NCI-H226 (cell line): Measurements from ENCODE around the gene AUTS2.
A peak's percentile ranks its signal among the peaks of the same experiment; 100 is the strongest.

ENCODE experiments used
- DNase-seq: peaks from one replicate; pipeline ENCODE4 v3.0.0-alpha.2; 2015

The AUTS2 gene

GRCh38 chr7:70298780-70299471 lies 700.7 kb downstream of the AUTS2 start:
- DNase-seq, result no peak

GRCh38 chr7:70299472-70299807 lies 701.2 kb downstream of the AUTS2 start:
- DNase-seq, result no peak

- DNase-seq, result no peak
Measured at GRCh38 chr7:70301673-70302185, 703.5 kb downstream of the AUTS2 start.

GRCh38 chr7:70303309-70303708 lies 705.0 kb downstream of the AUTS2 start:
- no peak for DNase-seq

GRCh38 chr7:70303780-70304179 lies 705.5 kb downstream of the AUTS2 start:
- DNase-seq, result no peak

GRCh38 chr7:70306173-70306572 lies 707.9 kb downstream of the AUTS2 start:
- no peak for DNase-seq

- no peak for DNase-seq
Measured at GRCh38 chr7:70307544-70308106, 709.4 kb downstream of the AUTS2 start.

- no peak for DNase-seq
Measured at GRCh38 chr7:70312336-70312735, 714.1 kb downstream of the AUTS2 start.

- DNase-seq, result no peak
Measured at GRCh38 chr7:70313271-70313670, 715.0 kb downstream of the AUTS2 start.

GRCh38 chr7:70313687-70314086 lies 715.4 kb downstream of the AUTS2 start:
- no peak for DNase-seq

- DNase-seq, result no peak
Measured at GRCh38 chr7:70314221-70314620, 715.9 kb downstream of the AUTS2 start.

GRCh38 chr7:70316745-70317144 lies 718.5 kb downstream of the AUTS2 start:
- DNase-seq, result no peak

- peak; percentile 16 for DNase-seq
Measured at GRCh38 chr7:70317356-70317755, 719.1 kb downstream of the AUTS2 start.

GRCh38 chr7:70318511-70318910 lies 720.2 kb downstream of the AUTS2 start:
- DNase-seq, result no peak

GRCh38 chr7:70319057-70319456 lies 720.8 kb downstream of the AUTS2 start:
- no peak for DNase-seq

- DNase-seq, result no peak
Measured at GRCh38 chr7:70321016-70321590, 722.8 kb downstream of the AUTS2 start.

GRCh38 chr7:70322856-70323255 lies 724.6 kb downstream of the AUTS2 start:
- DNase-seq, result no peak

- peak; percentile 53 for DNase-seq
Measured at GRCh38 chr7:70325509-70326101, 727.3 kb downstream of the AUTS2 start.

- DNase-seq, result no peak
Measured at GRCh38 chr7:70334295-70334694, 736.0 kb downstream of the AUTS2 start.

GRCh38 chr7:70334871-70335270 lies 736.6 kb downstream of the AUTS2 start:
- DNase-seq, result no peak

- no peak for DNase-seq
Measured at GRCh38 chr7:70336536-70336935, 738.3 kb downstream of the AUTS2 start.

GRCh38 chr7:70338015-70338414 lies 739.7 kb downstream of the AUTS2 start:
- DNase-seq, result no peak

- no peak for DNase-seq
Measured at GRCh38 chr7:70340236-70340635, 742.0 kb downstream of the AUTS2 start.

GRCh38 chr7:70341446-70341845 lies 743.2 kb downstream of the AUTS2 start:
- DNase-seq, result no peak
